Activated B cell treated with CpG ODN at 0.5 μM for 24 hours (primary cell): ENCODE results near the gene LARGE1. TPM values are rescaled to one million over a fixed set of nuclear protein-coding genes. Genes with fewer than 3 reads are reported as not detected.

ENCODE experiments used
- ATAC-seq: fragments of 200-7000 bp; cut with Tn5 transposase; one replicate; pipeline ENCODE4 v1.10.0; 2021; ENCODE audit warnings: low read depth, mild to moderate bottlenecking, moderate library complexity
- CTCF ChIA-PET: fragments of 350-600 bp; sonication (Branson Sonifier 250); formaldehyde crosslinking; loops from one replicate; lab custom pipeline; 2021; ENCODE audit warnings: antibody characterized with exemption; lab: Charles Lee
- POLR2A ChIA-PET: fragments of 350-600 bp; sonication (Branson Sonifier 250); formaldehyde crosslinking; loops from one replicate; lab custom pipeline; 2021; ENCODE audit warnings: antibody characterized with exemption; lab: Charles Lee
- DNase-seq: peaks from one replicate; pipeline ENCODE4 v3.0.0; 2022
- H3K27ac Mint-ChIP-seq: one replicate; pipeline ENCODE4 v1.8.0; 2020; ENCODE audit warnings: mixed read lengths
- H3K27me3 Mint-ChIP-seq: one replicate; pipeline ENCODE4 v1.8.0; 2021; ENCODE audit warnings: mixed read lengths
- H3K36me3 Mint-ChIP-seq: one replicate; pipeline ENCODE4 v1.8.0; 2021; ENCODE audit warnings: low read depth, mixed read lengths
- H3K4me1 Mint-ChIP-seq: one replicate; pipeline ENCODE4 v1.8.0; 2021; ENCODE audit warnings: mixed read lengths
- H3K4me3 Mint-ChIP-seq: one replicate; pipeline ENCODE4 v1.8.0; 2020; ENCODE audit warnings: mild to moderate bottlenecking, mixed read lengths
- H3K9me3 Mint-ChIP-seq: one replicate; pipeline ENCODE4 v1.8.0; 2020; ENCODE audit warnings: mixed read lengths
- CTCF ChIP-seq: fragments of 200-600 bp; IDR thresholded peaks from one replicate; pipeline ENCODE4 v1.8.0; 2022; ENCODE audit warnings: antibody characterized with exemption, mild to moderate bottlenecking
- intact Hi-C: fragments of 100-400 bp; cut with micrococcal nuclease; formaldehyde crosslinking; loops from one replicate; pipeline ENCODE4 v1.15.1; 2024
- total RNA-seq: library from RNA; stranded (reverse); gene quantifications from 2 replicates; pipeline ENCODE4 v1.2.3, GENCODE V29; 2022

The LARGE1 gene
- total RNA-seq, 1 donor from 2014 or later: 22.2 TPM

- H3K4me3 Mint-ChIP-seq: no peak overlapping the region
- peak overlapping the region; percentile 81 for H3K27ac Mint-ChIP-seq
- ChIA-PET POLR2A (interaction anchor here (1.2 to 3.1 kb wide), 2 partner anchors 28 to 31 kb away, joined by 3 to 36 read pairs; no protein-coding TSS in a partner anchor), CTCF (interaction anchor here (0.9 to 7.1 kb wide), 2 partner anchors 30 to 252 kb away, joined by 3 to 59 read pairs; no protein-coding TSS in a partner anchor)
- no peaks in the 10 kb centered on the region for H3K27me3 Mint-ChIP-seq
- H3K4me1 Mint-ChIP-seq: peaks cover 76% of the 10 kb centered on the region
- intact Hi-C loops: loop anchor here (2.0 to 5.0 kb wide), 4 partner anchors 14 to 863 kb away; no protein-coding TSS in a partner anchor
- peaks cover 6% of the 10 kb centered on the region for H3K36me3 Mint-ChIP-seq
- DNase-seq: no peak
- H3K9me3 Mint-ChIP-seq: no peaks in the 10 kb centered on the region
- no peak for ATAC-seq
- no peak for TF ChIP-seq CTCF
Observed at GRCh38 chr22:33270596-33270995, 649.7 kb downstream of the LARGE1 start.

- ChIA-PET CTCF (no interaction called here), POLR2A (no interaction called here)
- no peak for ATAC-seq
- Mint-ChIP-seq H3K9me3 (no peaks in the 10 kb centered on the region), H3K36me3 (no peaks in the 10 kb centered on the region), H3K27me3 (no peaks in the 10 kb centered on the region), H3K27ac (no peak overlapping the region), H3K4me3 (no peak overlapping the region), H3K4me1 (peaks cover 36% of the 10 kb centered on the region)
- TF ChIP-seq CTCF: no peak
- no peak for DNase-seq
- intact Hi-C loops: no loop called here
Observed at GRCh38 chr22:33261699-33262098, 658.6 kb downstream of the LARGE1 start.

GRCh38 chr22:33260498-33260897 is 659.8 kb downstream of the LARGE1 start:
- H3K4me1 Mint-ChIP-seq: peaks cover 45% of the 10 kb centered on the region
- DNase-seq: no peak

GRCh38 chr22:33255791-33256190 is 664.5 kb downstream of the LARGE1 start:
- DNase-seq (no peak), ATAC-seq (no peak)
- Mint-ChIP-seq H3K27ac (peak overlapping the region; percentile 30), H3K36me3 (no peaks in the 10 kb centered on the region), H3K27me3 (no peaks in the 10 kb centered on the region), H3K4me3 (peak overlapping the region; percentile 12), H3K9me3 (no peaks in the 10 kb centered on the region), H3K4me1 (peaks cover 33% of the 10 kb centered on the region)
- CTCF ChIA-PET: no interaction called here
- intact Hi-C loops: loop anchor here (2.0 kb wide), 1 partner anchor 15 kb away; no protein-coding TSS in a partner anchor
- POLR2A ChIA-PET: no interaction called here
- no peak for TF ChIP-seq CTCF

More at GRCh38 chr22:33260498-33260897, 659.8 kb downstream of the LARGE1 start:
- no peak overlapping the region for H3K4me3 Mint-ChIP-seq
- intact Hi-C loops: no loop called here
- ChIA-PET CTCF (no interaction called here), POLR2A (no interaction called here)
- no peaks in the 10 kb centered on the region for H3K27me3 Mint-ChIP-seq
- no peaks in the 10 kb centered on the region for H3K36me3 Mint-ChIP-seq
- H3K27ac Mint-ChIP-seq: peak overlapping the region; percentile 13
- TF ChIP-seq CTCF: no peak
- no peak for ATAC-seq
- no peaks in the 10 kb centered on the region for H3K9me3 Mint-ChIP-seq

- no peaks in the 10 kb centered on the region for H3K36me3 Mint-ChIP-seq
- no peak overlapping the region for H3K4me3 Mint-ChIP-seq
- TF ChIP-seq CTCF: no peak
- no peaks in the 10 kb centered on the region for H3K27me3 Mint-ChIP-seq
- ChIA-PET CTCF (no interaction called here), POLR2A (no interaction called here)
- peaks cover 8% of the 10 kb centered on the region for H3K4me1 Mint-ChIP-seq
- ATAC-seq (no peak), DNase-seq (no peak)
- no peak overlapping the region for H3K27ac Mint-ChIP-seq
- peaks cover 4% of the 10 kb centered on the region for H3K9me3 Mint-ChIP-seq
- intact Hi-C loops: no loop called here
Observed at GRCh38 chr22:33248948-33249347, 671.3 kb downstream of the LARGE1 start.
